AG08396 (cell line): ENCODE data around the gene TEX29.

ENCODE experiments used
- DNase-seq: peaks from one replicate; pipeline ENCODE4 v3.0.0; 2012; ENCODE audit warnings: low spot score, mixed read lengths

The TEX29 gene

GRCh38 chr13:111291908-111292307 lies 28.5 kb upstream of the TEX29 start:
- DNase-seq: no peak

- DNase-seq: no peak
These were observed 27.5 kb upstream of the TEX29 start for GRCh38 chr13:111292710-111293485.

GRCh38 chr13:111295886-111296285 lies 24.6 kb upstream of the TEX29 start:
- no peak for DNase-seq

- DNase-seq: no peak
These were observed 24.0 kb upstream of the TEX29 start for GRCh38 chr13:111296417-111296816.

- DNase-seq: no peak
These were observed 22.0 kb upstream of the TEX29 start for GRCh38 chr13:111298214-111298975.

GRCh38 chr13:111302045-111302726 lies 18.3 kb upstream of the TEX29 start:
- DNase-seq: no peak

- DNase-seq: no peak
These were observed 16.9 kb upstream of the TEX29 start for GRCh38 chr13:111303559-111303958.

GRCh38 chr13:111304041-111304544 lies 16.3 kb upstream of the TEX29 start:
- DNase-seq: no peak

- DNase-seq: no peak
These were observed 15.7 kb upstream of the TEX29 start for GRCh38 chr13:111304603-111305289.

- no peak for DNase-seq
These were observed 7.4 kb upstream of the TEX29 start for GRCh38 chr13:111312944-111313590.

GRCh38 chr13:111313911-111314425 lies 6.5 kb upstream of the TEX29 start:
- DNase-seq: no peak

GRCh38 chr13:111314852-111315251 lies 5.6 kb upstream of the TEX29 start:
- DNase-seq: no peak

- DNase-seq: no peak
These were observed 5.0 kb upstream of the TEX29 start for GRCh38 chr13:111315347-111315995.

GRCh38 chr13:111316161-111316730 lies 4.2 kb upstream of the TEX29 start:
- DNase-seq: no peak

GRCh38 chr13:111317042-111317550 lies 3.3 kb upstream of the TEX29 start:
- DNase-seq: no peak

GRCh38 chr13:111317571-111318345 lies 2.7 kb upstream of the TEX29 start:
- no peak for DNase-seq

- DNase-seq: no peak
These were observed 2.1 kb upstream of the TEX29 start for GRCh38 chr13:111318386-111318785.

- DNase-seq: no peak
These were observed 921 bp upstream of the TEX29 start for GRCh38 chr13:111319521-111319920.
